ENCODE measurements around the gene FAM53B.

The FAM53B gene

DNA sequence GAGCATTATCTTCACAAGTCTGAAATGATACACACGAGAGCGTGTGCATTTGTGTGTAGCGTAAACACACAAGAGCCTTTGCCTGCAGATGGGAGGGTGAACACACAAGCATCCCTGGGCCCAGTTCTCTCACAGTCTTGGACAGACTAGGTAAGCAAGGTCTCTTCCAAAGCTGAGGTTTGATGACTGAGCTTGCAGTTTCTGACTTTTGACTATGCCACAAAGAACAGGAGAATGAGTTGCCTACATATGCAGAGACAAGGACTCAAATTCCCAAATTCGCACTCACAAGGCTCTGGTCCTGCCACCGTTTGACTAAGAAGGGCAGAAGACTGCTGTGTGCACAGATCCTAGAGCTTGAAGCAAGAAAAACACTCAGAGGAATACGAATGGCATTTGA lies 55.8 kb downstream of the FAM53B start:
- H3K79me2 ChIP-seq (ENCODE audit: low read length): peaks cover 24% of the 10 kb centered on the region
- no peak overlapping the region for H3K4me3 ChIP-seq (ENCODE audit: low read length)
- H3K27me3 ChIP-seq (replicated peaks; ENCODE audit: insufficient read depth, low read length): no peaks in the 10 kb centered on the region
- H3K36me3 ChIP-seq (replicated peaks; ENCODE audit: insufficient read depth, low read length): no peaks in the 10 kb centered on the region
- no peak overlapping the region for H3K27ac ChIP-seq (ENCODE audit: low read length)
- H4K20me1 ChIP-seq (ENCODE audit: insufficient read depth, low read length): no peaks in the 10 kb centered on the region
- no peaks in the 10 kb centered on the region for H3F3A ChIP-seq (ENCODE audit: insufficient read depth, low read length)
- no peaks in the 10 kb centered on the region for H3K9me2 ChIP-seq (replicated peaks; ENCODE audit: insufficient read depth, low read length)
- H3K4me2 ChIP-seq (ENCODE audit: low read depth, low read length): no peak overlapping the region
- no peaks in the 10 kb centered on the region for H3K9me3 ChIP-seq (replicated peaks; ENCODE audit: insufficient read depth, low read length)
- H3K9ac ChIP-seq (ENCODE audit: low read length): no peak overlapping the region
- no peak for DNase-seq
- peaks cover 2% of the 10 kb centered on the region for H3K4me1 ChIP-seq (ENCODE audit: low read length)
- TF ChIP-seq EZH2phosphoT487 (IDR thresholded peaks at IDR 0.05; ENCODE audit: low read length) (no peak), EZH2 (optimal IDR thresholded peaks at IDR 0.05; ENCODE audit: low read depth, low read length) (no peak)
- TF ChIP-seq, protein P1, sequence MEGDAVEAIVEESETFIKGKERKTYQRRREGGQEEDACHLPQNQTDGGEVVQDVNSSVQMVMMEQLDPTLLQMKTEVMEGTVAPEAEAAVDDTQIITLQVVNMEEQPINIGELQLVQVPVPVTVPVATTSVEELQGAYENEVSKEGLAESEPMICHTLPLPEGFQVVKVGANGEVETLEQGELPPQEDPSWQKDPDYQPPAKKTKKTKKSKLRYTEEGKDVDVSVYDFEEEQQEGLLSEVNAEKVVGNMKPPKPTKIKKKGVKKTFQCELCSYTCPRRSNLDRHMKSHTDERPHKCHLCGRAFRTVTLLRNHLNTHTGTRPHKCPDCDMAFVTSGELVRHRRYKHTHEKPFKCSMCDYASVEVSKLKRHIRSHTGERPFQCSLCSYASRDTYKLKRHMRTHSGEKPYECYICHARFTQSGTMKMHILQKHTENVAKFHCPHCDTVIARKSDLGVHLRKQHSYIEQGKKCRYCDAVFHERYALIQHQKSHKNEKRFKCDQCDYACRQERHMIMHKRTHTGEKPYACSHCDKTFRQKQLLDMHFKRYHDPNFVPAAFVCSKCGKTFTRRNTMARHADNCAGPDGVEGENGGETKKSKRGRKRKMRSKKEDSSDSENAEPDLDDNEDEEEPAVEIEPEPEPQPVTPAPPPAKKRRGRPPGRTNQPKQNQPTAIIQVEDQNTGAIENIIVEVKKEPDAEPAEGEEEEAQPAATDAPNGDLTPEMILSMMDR (IDR thresholded peaks at IDR 0.05; ENCODE audit: low read length): no peak
- no peak overlapping the region for H2AFZ ChIP-seq (ENCODE audit: low read length)

DNA sequence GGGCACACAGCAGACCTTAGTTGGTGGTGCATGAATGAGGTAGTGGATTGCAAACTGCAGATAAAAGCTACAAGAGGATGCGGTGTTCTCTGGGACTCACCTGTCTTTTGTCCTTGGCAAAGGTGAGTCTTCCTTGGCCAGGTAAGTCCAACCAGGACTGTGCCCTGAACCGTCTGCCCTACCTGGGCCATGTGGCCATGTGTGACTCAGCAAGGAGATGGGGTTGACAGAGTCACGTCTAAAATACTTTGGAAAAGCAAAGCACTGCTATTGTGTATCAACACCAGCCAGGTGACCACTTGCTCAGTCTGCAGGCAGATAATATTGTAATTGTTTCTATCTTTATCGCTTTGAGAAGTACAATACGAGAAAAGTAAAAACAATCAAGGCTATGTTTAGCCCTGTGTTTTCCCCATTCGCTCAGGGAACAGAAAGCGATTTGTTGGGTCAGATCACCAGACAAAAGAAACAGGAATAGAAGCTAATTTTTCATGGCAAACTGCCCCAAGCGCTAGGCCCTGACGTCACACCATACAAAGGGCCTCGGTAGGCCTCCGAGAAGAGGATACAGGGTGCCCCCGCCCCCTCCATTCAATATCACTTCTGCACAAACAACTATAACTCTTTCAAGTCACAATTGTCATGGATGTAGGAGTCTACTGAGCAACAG lies 57.3 kb downstream of the FAM53B start:
- Histone ChIP-seq H3K79me2 (ENCODE audit: low read length) (peaks cover 21% of the 10 kb centered on the region), H3K9me3 (replicated peaks; ENCODE audit: insufficient read depth, low read length) (no peaks in the 10 kb centered on the region), H2AFZ (ENCODE audit: low read length) (no peak overlapping the region), H3K9me2 (replicated peaks; ENCODE audit: insufficient read depth, low read length) (no peaks in the 10 kb centered on the region), H3K36me3 (replicated peaks; ENCODE audit: insufficient read depth, low read length) (no peaks in the 10 kb centered on the region), H3F3A (ENCODE audit: insufficient read depth, low read length) (no peaks in the 10 kb centered on the region), H3K27me3 (replicated peaks; ENCODE audit: insufficient read depth, low read length) (no peaks in the 10 kb centered on the region), H3K4me1 (ENCODE audit: low read length) (no peaks in the 10 kb centered on the region), H3K27ac (ENCODE audit: low read length) (no peak overlapping the region), H3K4me2 (ENCODE audit: low read depth, low read length) (no peak overlapping the region), H4K20me1 (ENCODE audit: insufficient read depth, low read length) (no peaks in the 10 kb centered on the region), H3K4me3 (ENCODE audit: low read length) (no peak overlapping the region), H3K9ac (ENCODE audit: low read length) (no peak overlapping the region)
- TF ChIP-seq EZH2phosphoT487 (IDR thresholded peaks at IDR 0.05; ENCODE audit: low read length) (no peak), EZH2 (optimal IDR thresholded peaks at IDR 0.05; ENCODE audit: low read depth, low read length) (no peak)
- TF ChIP-seq, protein P1 (IDR thresholded peaks at IDR 0.05; ENCODE audit: low read length): no peak
- no peak for DNase-seq

DNA sequence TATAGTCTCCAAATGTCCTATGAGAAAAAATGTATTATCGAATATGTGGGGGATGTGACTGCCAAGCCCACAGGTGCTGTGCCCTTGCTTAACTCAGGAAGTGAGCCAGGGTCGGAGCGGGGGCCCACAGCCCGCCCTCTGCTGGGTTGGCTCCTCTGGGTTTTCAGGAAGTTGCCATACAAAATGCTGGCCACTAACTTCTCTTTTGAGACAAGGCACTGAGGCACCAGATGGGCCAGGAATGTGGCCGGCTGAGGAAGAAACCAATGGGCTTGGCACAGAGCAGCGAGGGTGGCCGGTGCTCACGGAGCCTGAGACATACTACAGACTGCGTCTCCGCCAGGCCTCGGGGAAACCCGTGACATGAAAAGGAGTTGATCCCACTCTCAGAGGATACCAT lies 58.9 kb downstream of the FAM53B start:
- Histone ChIP-seq H3K9me3 (replicated peaks; ENCODE audit: insufficient read depth, low read length) (no peaks in the 10 kb centered on the region), H2AFZ (ENCODE audit: low read length) (no peak overlapping the region), H3K27me3 (replicated peaks; ENCODE audit: insufficient read depth, low read length) (no peaks in the 10 kb centered on the region), H3K9me2 (replicated peaks; ENCODE audit: insufficient read depth, low read length) (no peaks in the 10 kb centered on the region), H3K4me1 (ENCODE audit: low read length) (no peaks in the 10 kb centered on the region), H3K9ac (ENCODE audit: low read length) (no peak overlapping the region), H3K79me2 (ENCODE audit: low read length) (peaks cover 19% of the 10 kb centered on the region; the same call in 1 of the 2 replicates), H4K20me1 (ENCODE audit: insufficient read depth, low read length) (no peaks in the 10 kb centered on the region), H3F3A (ENCODE audit: insufficient read depth, low read length) (no peaks in the 10 kb centered on the region), H3K4me3 (ENCODE audit: low read length) (no peak overlapping the region), H3K36me3 (replicated peaks; ENCODE audit: insufficient read depth, low read length) (no peaks in the 10 kb centered on the region), H3K4me2 (ENCODE audit: low read depth, low read length) (no peak overlapping the region), H3K27ac (ENCODE audit: low read length) (no peak overlapping the region)
- TF ChIP-seq, protein P1 (IDR thresholded peaks at IDR 0.05; ENCODE audit: low read length): no peak
- no peak for TF ChIP-seq EZH2 (optimal IDR thresholded peaks at IDR 0.05; ENCODE audit: low read depth, low read length)
- TF ChIP-seq EZH2phosphoT487 (IDR thresholded peaks at IDR 0.05; ENCODE audit: low read length): no peak
- DNase-seq: no peak

Measured in MM.1S (cell line).